Posterior vena cava (tissue), 2 donors: ENCODE results near the gene NISCH. TPM values are rescaled to one million over a fixed set of nuclear protein-coding genes. Genes with fewer than 3 reads are reported as not detected.
A peak's percentile ranks its signal among the peaks of the same experiment; 100 is the strongest.

Experiments used
- DNase-seq: peaks from one replicate; pipeline ENCODE4 v3.0.0-alpha.2; 2020; ENCODE audit warnings: low spot score
- intact Hi-C, 2 donors: fragments of 100-400 bp; cut with DNase I; formaldehyde crosslinking; loops; one replicate each; pipeline versions ENCODE4 v1.14.1 to v1.14.2; 2022 to 2023
- total RNA-seq, 2 donors: library from RNA; stranded (reverse); fragmentation: NEBNext Ultra II Directional; extraction: Animal tissue kit (Norgen Biotek cat#: 25700); gene quantifications; one replicate each; pipeline ENCODE4 v1.2.1, GENCODE V29; 2021
- donor health status: DM: yes; HTN: yes; CAD: no.
- donor health status: DM: yes; HTN: yes; CAD: no.

The NISCH gene
- total RNA-seq, 2 donors from 2014 or later: 53.0 to 65.2 TPM

- intact Hi-C loops: no loop called here
- DNase-seq: no peak
Measured at GRCh38 chr3:52433996-52434479, 21.4 kb upstream of the NISCH start.

- intact Hi-C loops: no loop called here
- peak; percentile 58 for DNase-seq
Measured at GRCh38 chr3:52434491-52435115, 20.8 kb upstream of the NISCH start.

GRCh38 chr3:52435246-52436101, 19.9 kb upstream of the NISCH start:
- intact Hi-C loops: no loop called here
- peak; percentile 76 for DNase-seq

GRCh38 chr3:52436500-52437149, 18.8 kb upstream of the NISCH start:
- peak; percentile 62 for DNase-seq
- intact Hi-C loops: no loop called here

GRCh38 chr3:52437326-52438103, 17.9 kb upstream of the NISCH start:
- intact Hi-C loops: no loop called here
- peak; percentile 75 for DNase-seq

GRCh38 chr3:52438104-52438376, 17.4 kb upstream of the NISCH start:
- no peak for DNase-seq
- intact Hi-C loops: no loop called here

- intact Hi-C loops: no loop called here
- DNase-seq: no peak
Measured at GRCh38 chr3:52438579-52439425, 16.6 kb upstream of the NISCH start.

- DNase-seq: peak; percentile 79
- intact Hi-C loops: loop anchor here in 1 of 2 donors (10.0 kb wide), 1 partner anchor 435 kb away; no protein-coding TSS in a partner anchor
Measured at GRCh38 chr3:52439426-52440248, 15.8 kb upstream of the NISCH start.

- peak; percentile 76 for DNase-seq
- intact Hi-C loops: loop anchor here in 1 of 2 donors (10.0 kb wide), 1 partner anchor 435 kb away; no protein-coding TSS in a partner anchor
Measured at GRCh38 chr3:52440249-52440551, 15.2 kb upstream of the NISCH start.

GRCh38 chr3:52440671-52441070, 14.7 kb upstream of the NISCH start:
- peak; percentile 65 for DNase-seq
- intact Hi-C loops: loop anchor here in 1 of 2 donors (10.0 kb wide), 1 partner anchor 436 kb away; no protein-coding TSS in a partner anchor

GRCh38 chr3:52441091-52441771, 14.2 kb upstream of the NISCH start:
- peak; percentile 70 for DNase-seq
- intact Hi-C loops: loop anchor here in 1 of 2 donors (10.0 kb wide), 1 partner anchor 436 kb away; no protein-coding TSS in a partner anchor

- intact Hi-C loops: loop anchor here in 1 of 2 donors (10.0 kb wide), 1 partner anchor 437 kb away; no protein-coding TSS in a partner anchor
- DNase-seq: peak; percentile 67
Measured at GRCh38 chr3:52441772-52442332, 13.6 kb upstream of the NISCH start.

- DNase-seq: peak; percentile 69
- intact Hi-C loops: loop anchor here in 1 of 2 donors (10.0 kb wide), 1 partner anchor 438 kb away; no protein-coding TSS in a partner anchor
Measured at GRCh38 chr3:52442409-52443267, 12.8 kb upstream of the NISCH start.

GRCh38 chr3:52443268-52443610, 12.2 kb upstream of the NISCH start:
- DNase-seq: no peak
- intact Hi-C loops: loop anchor here in 1 of 2 donors (10.0 kb wide), 1 partner anchor 438 kb away; no protein-coding TSS in a partner anchor

GRCh38 chr3:52443791-52444687, 11.4 kb upstream of the NISCH start:
- intact Hi-C loops: loop anchor here (2.0 to 10.0 kb wide), 2 partner anchors 15 to 439 kb away; no protein-coding TSS in a partner anchor
- DNase-seq: no peak
